OCI-LY7 (cell line): ENCODE results near the gene B3GAT3. TPM values are rescaled to one million over a fixed set of nuclear protein-coding genes. Genes with fewer than 3 reads are reported as not detected.
"Not testable (repeated sequence)": the region's sequence is repeated elsewhere in the genome, so short reads cannot be mapped to it uniquely, and the experiment has no call there.

ENCODE experiments used
- BruUV-seq: library from RNA; stranded (reverse); fragments of 400-500 nt; replicated peaks from 2 replicates; lab custom pipeline; 2021; lab: Mats Ljungman, UMichigan
- CTCF ChIA-PET: fragments of 300-600 bp; sonication (Branson Sonifier 250); formaldehyde crosslinking; loops from one replicate; lab custom pipeline; 2022; ENCODE audit warnings: antibody characterized with exemption; ENCODE audit not compliant: unreplicated experiment; lab: Charles Lee
- POLR2A ChIA-PET: fragments of 300-600 bp; sonication (Branson Sonifier 250); formaldehyde crosslinking; loops from one replicate; lab custom pipeline; 2022; ENCODE audit warnings: antibody characterized with exemption; lab: Charles Lee
- DNase-seq: peaks from one replicate; pipeline ENCODE4 v3.0.0-alpha.2; 2015; ENCODE audit warnings: low spot score
- H2AFZ ChIP-seq: fragments of 200-600 bp; sonication (generic), shearing (Covaris generic); 2 replicates; pipeline ENCODE4 v1.6.1; 2014; ENCODE audit warnings: mild to moderate bottlenecking, antibody characterized with exemption, low read length, moderate library complexity
- H3K27ac ChIP-seq: fragments of 200-600 bp; sonication (generic); 2 replicates; pipeline ENCODE4 v1.5.1; 2014; ENCODE audit warnings: mixed run types, low read depth, mild to moderate bottlenecking, moderate library complexity, low read length, inconsistent platforms; ENCODE audit not compliant: poor library complexity, severe bottlenecking
- H3K36me3 ChIP-seq: fragments of 200-600 bp; sonication (generic); 2 replicates; pipeline ENCODE4 v1.6.1; 2014; ENCODE audit warnings: mild to moderate bottlenecking, antibody characterized with exemption, low read length, moderate library complexity, mixed read lengths; ENCODE audit not compliant: insufficient read depth
- H3K4me1 ChIP-seq: fragments of 200-600 bp; sonication (generic); 2 replicates; pipeline ENCODE4 v1.5.1; 2014; ENCODE audit warnings: mild to moderate bottlenecking, low read length; ENCODE audit not compliant: insufficient read depth, poor library complexity, severe bottlenecking
- H3K4me2 ChIP-seq: fragments of 200-600 bp; sonication (generic); 2 replicates; pipeline ENCODE4 v1.6.1; 2014; ENCODE audit warnings: mild to moderate bottlenecking, low read length
- H3K4me3 ChIP-seq: fragments of 200-600 bp; sonication (generic); 2 replicates; pipeline ENCODE4 v1.5.1; 2014; ENCODE audit warnings: mild to moderate bottlenecking, low read depth, low read length; ENCODE audit not compliant: poor library complexity, severe bottlenecking
- H3K79me2 ChIP-seq: fragments of 200-600 bp; sonication (generic); 2 replicates; pipeline ENCODE4 v1.6.1; 2016; ENCODE audit warnings: low read depth, mild to moderate bottlenecking, low read length, moderate library complexity, mixed read lengths; ENCODE audit not compliant: insufficient read depth
- H3K9me2 ChIP-seq: fragments of 200-600 bp; sonication (generic); 2 replicates; pipeline ENCODE4 v1.6.1; 2016; ENCODE audit warnings: mild to moderate bottlenecking, low read length, mixed read lengths; ENCODE audit not compliant: insufficient read depth
- H3K9me3 ChIP-seq: fragments of 200-600 bp; sonication (generic); 2 replicates; pipeline ENCODE4 v1.6.1; 2014; ENCODE audit warnings: mild to moderate bottlenecking, mixed run types, low read length, mixed read lengths
- H4K20me1 ChIP-seq: fragments of 200-600 bp; sonication (generic); 2 replicates; pipeline ENCODE4 v1.6.1; 2014; ENCODE audit warnings: mild to moderate bottlenecking, antibody characterized with exemption, low read length, moderate library complexity, mixed read lengths; ENCODE audit not compliant: insufficient read depth
- CTCF ChIP-seq: fragments of 200-600 bp; sonication (generic); conservative IDR thresholded peaks from 2 replicates; pipeline ENCODE4 v1.5.1; 2014; ENCODE audit warnings: mild to moderate bottlenecking, antibody characterized with exemption, low read length, moderate library complexity, mixed read lengths
- EZH2phosphoT487 ChIP-seq: fragments of 200-600 bp; sonication (generic); IDR thresholded peaks from 2 replicates; pipeline ENCODE4 v1.6.1; 2018; ENCODE audit warnings: low read depth, borderline replicate concordance, mild to moderate bottlenecking, mixed run types, antibody characterized with exemption, low read length, moderate library complexity, mixed read lengths
- intact Hi-C: fragments of 100-400 bp; cut with micrococcal nuclease; formaldehyde crosslinking; loops from one replicate; pipeline ENCODE4 v1.10.0; 2022; ENCODE audit not compliant: unreplicated experiment
- total RNA-seq, 2 experiments: library from RNA; depleted of rRNA in 1 of 2; stranded (reverse); fragments of >200 nt in 1 of 2; shearing (Covaris generic) in 1 of 2; gene quantifications; 2 replicates each; pipeline ENCODE4 v1.2.3, GENCODE V29; 2014 to 2022

Gene B3GAT3
- total RNA-seq, 2 experiments from 2014 or later, result 71.3 to 74.3 TPM

- H3K9me2 ChIP-seq, result no peaks in the 10 kb centered on the region
- H3K4me3 ChIP-seq, result peak overlapping the region; percentile 87
- ChIA-PET POLR2A (interaction anchor here (0.6 to 2.0 kb wide), 19 partner anchors 10 to 1318 kb away, joined by 3 to 35 read pairs (median 5); partner anchors contain the start of genes B3GAT3, C11orf98, CSKMT and HNRNPUL2), CTCF (interaction anchor here (1.0 to 1.2 kb wide), 2 partner anchors 18 to 149 kb away, joined by 5 read pairs; partner anchors contain the start of gene TUT1)
- H3K79me2 ChIP-seq, result peaks cover 60% of the 10 kb centered on the region
- peaks cover 35% of the 10 kb centered on the region for H3K4me1 ChIP-seq
- peaks cover 20% of the 10 kb centered on the region for H4K20me1 ChIP-seq
- intact Hi-C loops, result loop anchor here (5.0 kb wide), 1 partner anchor 309 kb away; the partner anchor contains the start of gene SLC3A2
- TSS peak; percentile 70 for BruUV-seq
- no peak overlapping the region for H2AFZ ChIP-seq
- H3K36me3 ChIP-seq, result peaks cover 90% of the 10 kb centered on the region
- DNase-seq, result peak; percentile 51
- H3K27ac ChIP-seq, result peak overlapping the region; percentile 52
- no peaks in the 10 kb centered on the region for H3K9me3 ChIP-seq
- H3K4me2 ChIP-seq, result peak overlapping the region; percentile 96
- TF ChIP-seq EZH2phosphoT487 (no peak), CTCF (no peak)
These were observed 48.7 kb downstream of the B3GAT3 start for GRCh38 chr11:62573006-62573591.

GRCh38 chr11:62572431-62572830 lies 49.4 kb downstream of the B3GAT3 start:
- Histone ChIP-seq H3K9me3 (no peaks in the 10 kb centered on the region), H3K4me1 (peaks cover 35% of the 10 kb centered on the region), H2AFZ (no peak overlapping the region), H3K9me2 (no peaks in the 10 kb centered on the region), H3K79me2 (peaks cover 62% of the 10 kb centered on the region), H4K20me1 (peaks cover 20% of the 10 kb centered on the region), H3K4me2 (peak overlapping the region; percentile 96), H3K4me3 (peak overlapping the region; percentile 87), H3K36me3 (peaks cover 90% of the 10 kb centered on the region), H3K27ac (peak overlapping the region; percentile 52)
- no peak for DNase-seq
- TF ChIP-seq CTCF (no peak), EZH2phosphoT487 (no peak)
- CTCF ChIA-PET, result no interaction called here
- POLR2A ChIA-PET, result interaction anchor here (0.7 to 1.4 kb wide), 5 partner anchors 11 to 155 kb away, joined by 3 to 4 read pairs (median 3); partner anchors contain the start of genes HNRNPUL2 and TUT1
- intact Hi-C loops, result loop anchor here (5.0 kb wide), 1 partner anchor 310 kb away; the partner anchor contains the start of gene SLC3A2
- no TSS peak for BruUV-seq

GRCh38 chr11:62571493-62571892 lies 50.3 kb downstream of the B3GAT3 start:
- intact Hi-C loops, result loop anchor here (5.0 kb wide), 1 partner anchor 311 kb away; the partner anchor contains the start of gene SLC3A2
- peaks cover 35% of the 10 kb centered on the region for H3K4me1 ChIP-seq

GRCh38 chr11:62570903-62571302 lies 50.9 kb downstream of the B3GAT3 start:
- DNase-seq, H2AFZ ChIP-seq, CTCF ChIA-PET, H3K4me3 ChIP-seq, POLR2A ChIA-PET, H3K9me2 ChIP-seq, H3K9me3 ChIP-seq, H3K27ac ChIP-seq, BruUV-seq: not testable (repeated sequence)
- Histone ChIP-seq H3K36me3 (peaks cover 90% of the 10 kb centered on the region), H3K79me2 (peaks cover 76% of the 10 kb centered on the region), H4K20me1 (peaks cover 25% of the 10 kb centered on the region), H3K4me1 (peaks cover 35% of the 10 kb centered on the region), H3K4me2 (0 out of 2 replicates have a peak overlapping the region, but pooled peaks have one; percentile 96)
- intact Hi-C loops, result loop anchor here (5.0 kb wide), 1 partner anchor 311 kb away; the partner anchor contains the start of gene SLC3A2

More at GRCh38 chr11:62571493-62571892, 50.3 kb downstream of the B3GAT3 start:
- Histone ChIP-seq H3K36me3 (peaks cover 90% of the 10 kb centered on the region), H3K79me2 (peaks cover 70% of the 10 kb centered on the region), H3K4me3 (peak overlapping the region; percentile 87), H4K20me1 (peaks cover 25% of the 10 kb centered on the region), H3K4me2 (peak overlapping the region; percentile 96)
- CTCF ChIA-PET, H3K9me2 ChIP-seq, DNase-seq, H2AFZ ChIP-seq, H3K27ac ChIP-seq, POLR2A ChIA-PET, H3K9me3 ChIP-seq, BruUV-seq: not testable (repeated sequence)
